Measurements from ENCODE around the gene EXOC4.

Gene EXOC4

DNA sequence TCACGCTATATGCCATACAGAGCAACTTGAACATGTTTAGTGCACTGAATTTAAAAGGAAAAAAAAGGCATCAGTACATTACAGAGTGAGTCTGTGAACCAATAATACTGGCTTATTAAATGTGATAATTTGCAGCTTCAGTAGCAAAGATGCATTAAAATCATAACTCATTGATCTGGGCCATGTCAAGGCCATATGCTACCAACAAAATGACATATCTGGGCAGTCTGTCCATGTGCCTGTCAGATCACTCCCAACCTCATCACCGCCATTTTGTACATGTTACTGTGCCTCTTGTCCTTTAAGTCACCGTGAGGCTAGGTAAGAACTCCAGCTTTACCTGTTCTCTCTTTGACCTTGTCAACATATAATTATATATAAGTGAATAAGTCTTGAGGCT, 566.8 kb downstream of the EXOC4 start:
- no peak for DNase-seq (ENCODE audit: low read depth in 2 of 3, low spot score in 1 of 3)

DNA sequence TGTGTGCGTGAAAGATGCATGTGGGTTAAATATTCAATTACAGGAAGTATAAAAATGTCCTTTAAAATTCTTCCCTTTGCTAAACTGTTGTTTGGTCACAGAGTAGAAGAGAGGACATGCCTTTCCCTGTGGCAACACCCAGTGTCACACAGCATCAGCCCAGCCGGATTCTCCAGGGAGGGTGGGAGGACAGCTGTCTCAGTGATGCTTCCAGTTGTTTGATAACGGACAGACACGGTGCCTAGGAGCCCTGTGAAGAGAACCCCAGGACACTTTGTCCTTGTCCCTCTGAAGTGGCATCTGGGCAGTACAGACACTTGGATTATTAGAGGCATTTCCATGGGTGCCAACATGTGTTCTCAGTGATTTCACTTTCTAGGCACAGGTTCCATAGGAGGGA, 567.7 kb downstream of the EXOC4 start:
- no peak for DNase-seq (ENCODE audit: low read depth in 2 of 3, low spot score in 1 of 3)

DNA sequence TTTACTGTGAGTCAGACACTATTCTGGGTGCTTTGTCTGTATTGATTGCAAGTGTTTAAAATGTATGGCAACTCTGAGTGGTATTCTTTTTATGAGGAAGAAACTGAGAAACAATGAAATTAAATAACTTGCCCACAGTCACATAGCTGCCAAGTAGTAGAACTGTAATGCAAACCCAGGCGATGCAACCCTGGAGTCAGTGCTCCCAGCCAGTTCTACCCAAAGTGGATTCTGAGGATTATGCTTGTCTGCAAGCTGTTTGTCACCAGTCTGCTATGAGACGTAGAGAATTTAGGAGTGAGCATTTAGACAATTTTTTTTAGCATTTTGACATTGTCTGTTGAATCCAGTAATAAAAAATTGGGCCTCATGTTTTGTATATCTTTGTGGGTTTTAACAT, 568.3 kb downstream of the EXOC4 start:
- no peak for DNase-seq (ENCODE audit: low read depth in 2 of 3, low spot score in 1 of 3)

DNA sequence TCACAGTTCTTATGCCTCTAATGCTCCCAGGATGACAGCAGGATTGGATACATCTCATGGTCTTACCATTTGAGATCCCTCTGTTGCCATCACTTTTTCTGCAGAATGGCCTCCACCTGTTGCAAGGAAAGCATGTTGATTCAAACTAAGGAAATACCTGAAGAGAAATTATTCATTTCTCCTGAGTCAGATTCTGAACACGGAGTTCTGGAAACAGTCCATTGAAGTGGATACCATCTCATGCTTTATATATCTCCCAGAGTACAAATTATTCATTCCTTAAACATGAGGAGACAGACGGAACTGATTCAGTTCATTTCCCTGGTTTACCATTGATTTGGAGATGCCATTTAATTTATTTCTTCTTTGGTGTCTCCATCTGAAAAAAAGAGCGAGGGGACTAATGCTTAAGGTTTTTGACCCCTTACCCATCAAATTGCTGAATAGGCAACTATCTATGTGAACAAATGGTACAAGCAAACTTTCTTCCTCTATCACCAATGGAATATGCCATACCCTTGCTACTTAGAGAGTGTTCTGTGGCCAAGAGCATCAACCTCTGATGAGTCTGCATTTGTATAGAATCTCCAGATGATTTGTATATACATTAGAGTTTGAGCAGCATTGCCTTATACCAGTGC, 569.2 kb downstream of the EXOC4 start:
- DNase-seq (ENCODE audit: low read depth in 2 of 3, low spot score in 1 of 3), result no peak

DNA sequence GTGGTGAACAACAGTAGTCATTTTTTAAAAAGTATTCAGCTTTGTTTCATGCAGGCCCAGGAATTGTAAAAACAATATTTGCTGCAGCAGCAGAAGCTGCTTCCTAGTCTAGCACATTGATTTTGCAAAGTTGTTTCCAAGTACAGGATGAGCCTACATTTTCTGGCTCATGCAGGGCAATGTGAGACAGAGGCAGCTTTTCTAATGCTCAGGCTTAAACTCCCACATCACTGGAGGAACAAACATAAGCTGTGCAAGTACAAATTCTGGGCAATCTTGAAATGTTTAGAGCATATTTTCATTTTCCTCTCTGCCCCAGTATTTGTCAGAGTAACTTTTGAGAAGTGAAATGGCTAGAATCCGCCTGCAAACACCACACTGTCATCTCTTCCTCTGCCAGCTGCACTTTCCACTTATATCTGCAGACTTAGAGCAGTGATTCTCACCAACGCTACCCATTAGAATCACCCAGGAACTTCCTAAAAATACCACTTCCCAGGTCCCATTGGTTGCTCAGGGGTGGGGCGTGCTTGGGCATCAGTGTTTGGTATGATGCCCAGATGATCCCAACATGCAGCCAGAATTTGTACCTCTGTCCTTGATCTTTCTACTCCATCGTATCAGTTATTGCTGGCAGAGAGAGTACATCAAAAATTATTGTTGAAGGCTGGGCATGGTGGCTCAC, 570.1 kb downstream of the EXOC4 start:
- no peak for DNase-seq (ENCODE audit: low read depth in 2 of 3, low spot score in 1 of 3)

DNA sequence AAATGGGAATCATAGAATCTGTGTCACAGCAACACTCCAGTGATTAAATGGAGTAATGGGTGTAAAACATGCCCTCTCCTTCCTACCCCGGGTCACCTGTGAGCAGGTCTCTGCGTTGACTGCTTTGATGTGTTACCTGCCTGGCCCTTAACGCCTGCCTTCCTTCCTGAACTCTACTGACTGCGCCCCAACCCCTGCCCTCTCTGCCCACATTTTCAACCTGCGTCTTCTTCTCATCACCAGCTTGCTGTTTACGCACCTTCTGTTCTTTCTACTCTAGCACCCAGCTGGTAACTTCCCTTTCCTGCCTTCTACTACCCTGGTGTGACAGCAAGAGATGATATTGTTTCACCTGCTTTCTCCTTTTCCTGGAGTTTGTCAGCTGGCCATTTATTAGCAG, 571.3 kb downstream of the EXOC4 start:
- no peak for DNase-seq (ENCODE audit: low read depth in 2 of 3, low spot score in 1 of 3)

DNA sequence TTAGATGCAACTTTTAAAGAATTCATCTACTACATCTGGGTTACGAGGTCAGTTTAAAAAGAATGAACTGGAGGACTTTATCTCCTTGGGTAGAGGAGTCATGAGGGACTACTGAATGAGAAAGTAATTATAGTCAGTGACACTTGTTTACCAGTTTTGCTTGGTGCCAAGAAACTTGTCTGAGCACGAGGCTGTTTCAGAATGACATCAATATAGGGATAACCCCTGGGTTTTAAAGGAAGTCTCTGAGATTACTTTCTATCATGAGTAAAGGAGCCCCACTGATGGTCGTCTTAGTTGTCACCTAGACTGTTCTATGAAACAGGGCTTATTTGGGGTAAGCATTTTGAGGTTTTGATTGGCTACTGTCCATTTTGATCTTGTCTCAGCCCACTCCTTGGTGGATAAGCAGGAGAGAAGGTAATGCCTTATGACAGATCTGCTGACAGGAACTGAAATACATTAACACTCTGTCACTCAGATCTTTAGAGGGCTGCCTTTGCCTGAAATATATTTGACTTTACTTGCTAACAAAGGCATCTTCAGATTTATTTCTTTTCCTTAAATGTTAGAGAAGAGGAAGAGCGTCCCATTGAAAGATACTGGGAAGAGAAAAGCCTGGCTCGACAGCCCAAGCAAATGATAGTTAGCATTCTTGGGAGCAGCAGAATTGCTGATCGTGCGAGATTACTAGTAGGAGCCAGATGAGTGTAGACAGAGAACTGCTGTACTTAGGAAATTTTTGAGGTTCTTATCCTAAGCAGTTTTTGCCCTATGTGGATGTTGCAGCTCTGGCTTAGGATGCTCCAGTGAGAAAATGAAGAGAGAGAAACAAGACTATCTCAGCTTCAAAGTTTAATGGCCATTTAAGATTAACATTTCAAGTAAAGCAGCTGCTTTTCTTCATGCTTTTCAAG, 575.1 kb downstream of the EXOC4 start:
- DNase-seq (ENCODE audit: low read depth in 2 of 3, low spot score in 1 of 3), result no peak

DNA sequence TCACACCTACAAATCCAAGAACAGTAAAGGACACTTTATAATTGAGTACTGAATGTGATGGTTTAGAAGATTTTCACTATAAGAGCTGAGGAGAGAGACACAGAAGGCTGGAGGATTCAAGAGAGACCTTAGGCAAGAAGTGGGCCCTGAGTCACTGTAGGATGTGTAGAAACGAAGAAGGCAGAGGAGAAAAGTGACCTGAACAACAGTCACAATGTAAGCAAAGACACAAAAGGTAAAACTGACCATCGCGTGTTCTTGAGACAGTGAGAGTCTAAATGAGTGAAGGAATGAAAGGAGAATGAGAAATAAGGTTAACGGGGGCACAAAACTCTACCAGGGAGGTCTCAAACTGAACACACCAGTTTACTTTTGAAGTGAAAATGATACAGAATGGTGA, 576.0 kb downstream of the EXOC4 start:
- DNase-seq (ENCODE audit: low read depth in 2 of 3, low spot score in 1 of 3), result no peak

DNA sequence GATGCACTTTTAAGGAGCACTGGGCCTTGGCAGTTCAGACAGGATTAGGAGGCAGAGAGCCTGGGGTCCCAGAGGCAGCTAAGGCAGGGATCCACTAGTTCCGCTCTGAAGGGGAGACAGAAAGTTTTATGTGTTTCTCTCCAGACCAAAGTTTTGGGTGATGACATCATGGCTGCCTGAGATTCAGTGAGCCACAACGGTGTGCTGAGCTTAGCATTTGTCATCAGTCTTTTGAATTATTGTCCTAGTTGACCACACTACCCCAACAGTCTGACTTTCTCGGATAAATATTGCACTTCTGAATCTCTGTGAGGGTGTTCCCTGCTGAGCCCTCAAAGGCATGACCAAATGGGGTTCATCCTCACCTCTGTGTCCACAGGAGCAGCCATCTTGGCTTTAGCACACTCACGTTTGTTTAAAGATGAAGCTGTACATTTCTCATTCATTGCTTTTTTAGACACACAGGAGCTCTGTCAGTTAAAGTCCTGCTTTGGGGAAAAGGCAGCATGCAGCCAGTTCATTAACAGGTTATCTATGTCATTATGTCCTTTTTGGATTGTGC, 576.5 kb downstream of the EXOC4 start:
- DNase-seq (ENCODE audit: low read depth in 2 of 3, low spot score in 1 of 3), result no peak

DNA sequence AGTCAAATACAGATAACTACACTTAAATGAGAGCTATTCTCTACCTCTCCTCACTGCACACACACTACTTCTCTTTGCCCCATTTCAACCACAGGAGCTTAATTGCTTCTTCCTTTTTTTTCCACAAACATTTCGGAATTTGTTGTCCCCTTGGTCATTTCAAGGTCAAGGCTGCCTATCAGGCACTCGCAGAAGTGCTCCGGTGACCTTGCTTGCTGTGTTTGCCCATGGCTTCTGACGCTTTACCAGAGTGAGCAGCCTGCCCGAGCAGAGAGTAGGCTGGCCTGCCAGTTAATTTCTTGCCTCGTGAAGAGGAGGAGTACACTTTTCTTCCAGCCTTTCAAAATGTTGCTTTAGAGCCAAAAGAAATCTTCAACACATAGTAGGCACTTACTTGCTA, 577.2 kb downstream of the EXOC4 start:
- no peak for DNase-seq (ENCODE audit: low read depth in 2 of 3, low spot score in 1 of 3)

DNA sequence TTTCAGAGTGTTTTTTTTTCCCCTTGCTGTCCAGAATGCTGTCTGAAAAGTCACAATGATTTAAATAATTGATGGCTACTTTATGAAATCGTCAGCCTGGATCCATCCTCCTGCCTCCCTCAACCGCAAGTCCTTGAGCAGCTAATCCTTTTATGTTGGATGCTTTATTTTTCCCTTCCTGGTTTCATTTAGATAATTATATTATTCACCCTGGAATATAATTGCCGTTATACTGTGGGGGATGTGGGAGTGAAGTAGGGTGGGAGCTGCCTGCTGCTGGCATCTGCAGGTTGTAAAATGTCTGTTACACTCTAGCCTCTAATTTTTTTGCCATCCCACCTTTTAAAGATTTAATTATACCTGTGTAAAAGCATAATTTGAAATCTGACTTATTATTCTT, 583.8 kb downstream of the EXOC4 start:
- DNase-seq (ENCODE audit: low read depth in 2 of 3, low spot score in 1 of 3), result no peak

DNA sequence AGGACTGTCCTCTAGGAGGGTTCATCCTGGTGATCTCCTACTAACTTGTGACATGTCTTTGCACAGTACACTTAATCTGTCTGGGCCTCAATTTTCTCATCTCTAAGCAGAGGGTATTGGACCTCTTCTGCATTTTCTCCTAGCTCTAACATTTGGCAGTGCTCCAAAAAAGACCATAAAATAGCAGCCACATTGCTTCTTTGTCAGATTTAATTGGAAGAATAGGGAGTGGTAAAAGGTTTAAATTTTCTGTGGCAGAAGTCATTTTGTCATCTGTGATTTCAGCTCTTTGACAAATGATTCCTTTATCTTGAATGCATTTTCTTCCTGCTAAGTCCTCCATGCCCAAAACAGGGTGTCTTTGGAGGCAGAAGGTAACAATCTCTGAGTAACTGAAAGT, 584.3 kb downstream of the EXOC4 start:
- no peak for DNase-seq (ENCODE audit: low read depth in 2 of 3, low spot score in 1 of 3)

DNA sequence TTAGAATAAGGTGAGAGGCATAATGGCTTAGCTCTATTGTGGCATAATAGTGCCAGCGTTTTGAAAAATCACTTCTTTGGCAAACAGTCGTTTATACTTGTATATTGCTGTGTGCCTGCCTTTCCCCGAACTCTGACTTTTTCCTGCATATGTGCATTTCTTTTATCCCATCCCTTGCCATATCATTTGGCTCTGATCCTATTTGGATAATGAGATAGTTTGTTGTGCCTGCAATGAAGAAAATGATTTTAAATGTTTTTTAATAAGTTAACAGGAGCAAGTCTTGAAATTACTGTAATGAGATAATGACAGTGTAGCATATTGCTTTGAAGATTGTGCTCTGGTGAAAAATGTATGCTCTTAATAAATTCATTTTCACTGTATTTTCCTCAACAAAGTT, 586.2 kb downstream of the EXOC4 start:
- no peak for DNase-seq (ENCODE audit: low read depth in 2 of 3, low spot score in 1 of 3)

DNA sequence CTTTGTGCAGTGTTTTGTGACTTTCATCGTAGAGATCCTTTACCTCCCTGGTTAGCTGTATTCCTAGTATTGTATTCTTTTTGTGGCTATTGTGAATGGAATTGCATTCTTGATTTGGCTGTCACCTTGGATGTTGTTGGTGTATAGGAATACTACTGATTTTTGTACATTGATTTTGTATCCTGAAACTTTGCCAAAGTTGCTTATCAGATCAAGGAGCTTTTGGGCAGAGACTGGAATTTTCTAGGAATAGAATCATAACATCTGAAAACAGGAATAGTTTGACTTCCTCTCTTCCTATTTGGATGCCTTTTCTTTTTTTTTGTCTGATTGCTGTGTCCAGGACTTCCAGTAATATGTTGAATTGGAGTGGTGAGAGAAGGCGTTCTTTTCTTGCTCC, 590.5 kb downstream of the EXOC4 start:
- no peak for DNase-seq (ENCODE audit: low read depth in 2 of 3, low spot score in 1 of 3)

DNA sequence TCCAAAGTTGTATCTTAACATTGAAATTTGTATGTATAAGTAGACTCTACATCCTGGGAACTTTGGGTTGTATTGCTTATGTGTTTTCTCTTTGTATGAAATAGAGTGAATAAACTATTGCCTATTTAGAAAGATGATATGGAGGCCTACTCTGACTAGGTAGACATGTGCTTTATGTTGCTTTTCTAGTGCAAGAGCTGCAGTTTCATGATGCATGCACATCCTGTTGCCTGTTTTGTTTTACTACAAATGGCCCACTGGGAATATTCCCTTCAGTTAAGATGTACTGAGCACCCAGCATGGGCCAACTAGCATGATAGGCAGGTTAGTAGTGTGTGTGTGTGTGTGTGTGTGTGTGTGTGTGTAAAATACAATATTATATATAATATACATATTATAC, 592.1 kb downstream of the EXOC4 start:
- DNase-seq (ENCODE audit: low read depth in 2 of 3, low spot score in 1 of 3), result no peak

DNA sequence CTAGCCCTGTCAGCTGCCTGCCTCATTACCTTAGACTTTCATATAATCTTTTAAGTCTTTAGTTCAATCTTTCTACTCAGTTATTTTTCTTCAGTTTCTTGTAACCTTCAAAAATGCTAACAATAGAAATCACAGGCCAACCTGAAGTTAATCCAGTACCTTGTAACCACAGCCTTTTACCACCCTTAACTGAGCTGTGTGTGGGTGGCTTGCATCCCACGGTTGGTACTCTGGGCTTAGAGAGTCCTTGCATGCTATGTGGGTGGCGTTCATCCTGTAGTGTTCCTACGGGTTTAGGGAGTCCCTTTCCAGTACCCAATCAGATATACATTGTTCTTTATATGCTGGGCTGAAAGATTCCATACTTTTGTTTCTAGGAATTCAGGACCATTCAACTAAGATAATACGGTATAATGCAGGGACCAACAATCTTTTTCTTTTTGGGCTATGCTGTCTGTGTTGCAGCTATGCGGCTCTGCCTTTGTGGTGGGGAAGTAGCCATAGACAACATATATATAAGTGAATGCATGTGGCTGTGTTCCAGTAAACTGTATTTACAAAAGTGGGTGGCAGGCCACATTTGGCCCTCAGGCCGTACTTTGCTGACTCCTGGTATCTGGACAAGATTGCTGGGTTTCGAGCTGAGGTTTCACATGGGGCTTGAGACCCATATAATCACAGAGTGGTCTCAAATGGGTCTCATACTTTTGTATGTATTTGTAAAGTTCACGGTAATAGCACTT, 593.5 kb downstream of the EXOC4 start:
- DNase-seq (ENCODE audit: low read depth in 2 of 3, low spot score in 1 of 3), result no peak

DNA sequence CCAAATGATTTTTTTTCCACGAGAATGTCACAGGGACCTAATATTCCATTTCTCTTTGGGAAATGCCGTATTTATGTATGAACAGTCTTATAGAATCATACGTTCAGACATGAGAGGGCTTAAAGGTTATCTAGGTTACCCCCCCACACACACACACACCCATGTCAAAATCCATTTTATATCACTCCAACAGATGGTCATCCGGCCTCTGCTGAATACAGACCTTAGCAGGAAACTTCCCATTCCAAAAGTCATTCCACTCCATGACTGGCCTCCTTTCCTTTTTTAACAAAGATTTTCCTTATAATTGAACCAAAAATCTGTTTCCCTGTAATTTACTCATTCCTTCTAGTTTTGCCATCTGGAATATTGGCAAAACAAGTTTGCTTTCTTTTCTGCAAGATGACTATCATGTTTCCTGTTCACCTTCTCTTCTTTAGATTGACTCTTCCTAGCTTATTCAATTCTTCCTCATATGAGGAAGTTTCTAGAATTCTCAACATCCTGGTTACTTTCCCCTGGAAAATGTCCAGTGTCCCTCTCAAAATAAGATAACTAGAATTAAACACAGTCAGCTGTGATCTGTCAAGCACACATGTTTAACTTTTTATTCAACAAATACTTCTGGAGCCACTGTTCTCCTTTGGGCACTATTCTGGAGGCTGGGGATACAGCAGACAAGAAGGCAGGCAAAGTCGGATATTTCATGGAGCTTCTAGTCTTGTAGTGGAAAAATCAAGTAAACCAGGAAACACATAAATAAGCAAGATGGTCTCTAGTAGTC, 597.8 kb downstream of the EXOC4 start:
- DNase-seq (ENCODE audit: low read depth in 2 of 3, low spot score in 1 of 3), result no peak

DNA sequence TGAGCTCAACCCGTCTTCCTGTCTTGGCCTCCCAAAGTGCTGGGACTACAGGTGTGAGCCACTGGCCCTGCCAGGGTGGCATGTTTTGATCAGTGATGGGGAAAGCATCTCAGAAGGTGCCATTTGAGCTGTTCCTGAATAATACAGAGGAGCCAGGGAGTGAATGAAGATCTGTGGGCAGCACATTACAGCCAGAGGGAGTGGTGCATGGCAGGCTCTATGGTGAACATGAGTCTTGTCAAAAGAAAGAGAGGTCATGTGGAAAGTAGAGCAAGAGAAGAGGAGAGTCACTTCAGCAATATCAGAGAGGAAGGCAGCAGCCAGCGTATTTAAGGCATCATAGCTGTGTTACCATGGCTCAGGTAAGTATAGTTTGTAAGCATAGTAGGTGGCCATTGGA, 598.5 kb downstream of the EXOC4 start:
- no peak for DNase-seq (ENCODE audit: low read depth in 2 of 3, low spot score in 1 of 3)

DNA sequence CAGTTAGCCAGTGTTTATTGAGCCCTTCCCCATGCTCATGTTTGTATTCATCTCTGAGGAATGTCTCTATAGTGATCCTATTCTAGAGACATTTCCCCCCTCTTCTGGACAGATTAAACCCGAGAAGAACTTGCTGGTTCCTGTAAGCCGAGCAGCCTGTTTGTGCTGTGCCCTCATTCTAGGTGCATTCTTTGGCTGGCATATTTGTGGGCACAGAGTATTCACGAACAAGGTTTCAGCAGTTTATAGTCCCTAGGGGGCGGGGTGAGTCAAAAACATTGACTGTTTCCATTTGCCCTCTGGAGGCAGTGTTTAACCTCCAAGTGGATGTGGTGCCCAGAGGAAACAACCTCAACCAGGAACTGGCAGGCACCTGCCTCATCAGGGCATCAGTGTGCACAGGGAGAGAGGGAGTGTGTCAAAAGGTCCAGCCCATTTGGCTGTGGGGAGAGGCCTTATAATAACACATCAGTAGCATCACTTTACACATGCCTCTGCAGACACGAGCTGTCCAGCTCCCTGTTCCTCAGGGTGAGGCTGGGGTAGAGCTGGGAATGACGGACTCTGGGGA, 600.9 kb downstream of the EXOC4 start:
- peak in 1 of 3 donors; percentile 14 for DNase-seq (ENCODE audit: low read depth in 2 of 3, low spot score in 1 of 3)

DNA sequence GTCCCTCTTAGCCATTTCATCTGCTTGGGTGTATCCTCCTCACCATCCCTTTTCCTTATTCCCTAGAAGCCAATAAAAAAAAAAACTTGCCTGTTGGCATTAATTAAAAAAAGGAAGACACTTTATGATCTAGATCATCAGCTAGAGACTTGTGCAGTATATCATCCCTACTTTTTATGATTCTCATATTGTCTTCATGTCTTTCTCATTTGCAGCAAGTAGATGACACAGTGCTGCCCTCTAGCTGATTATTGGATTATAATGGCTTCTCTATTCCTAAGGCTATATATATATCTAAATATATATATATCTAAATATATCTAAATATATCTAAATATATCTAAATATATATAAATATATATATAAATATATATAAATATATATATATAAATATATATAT, 601.9 kb downstream of the EXOC4 start:
- DNase-seq (ENCODE audit: low read depth in 2 of 3, low spot score in 1 of 3), result no peak

Measured in stimulated activated CD4-positive, alpha-beta T cell treated with anti-CD3 and anti-CD28 coated beads, Interleukin-12 subunit alpha, Interleukin-12 subunit beta, amount 100 ng/mL, for 48 hours (primary cell).